ENCODE data around the gene CALM1.

Gene CALM1

DNA sequence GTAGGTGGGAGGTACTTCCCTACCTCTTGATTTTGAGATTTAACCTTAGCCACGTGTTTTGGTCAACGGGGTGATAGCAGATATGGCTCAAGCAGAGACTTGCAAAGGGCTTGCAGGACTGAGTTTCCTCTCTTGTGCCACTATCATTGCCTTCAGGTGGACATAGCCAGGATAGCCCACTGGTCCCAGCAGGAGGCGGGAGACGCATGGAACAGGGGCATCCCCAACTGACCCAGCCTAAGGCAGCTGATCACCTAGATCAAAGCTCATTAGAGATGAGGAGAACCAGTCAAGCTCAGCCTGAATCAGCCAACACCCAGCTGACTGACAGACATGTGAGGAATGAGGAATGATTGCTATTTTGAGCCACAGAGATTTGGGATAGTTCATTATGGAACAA, 49.6 kb downstream of the CALM1 start:
- Histone ChIP-seq H3K27ac (ENCODE audit: low read depth, low read length) (no peak overlapping the region), H3F3A (ENCODE audit: insufficient read depth) (no peaks in the 10 kb centered on the region), H3K9me2 (replicated peaks; ENCODE audit: insufficient read depth, low read length) (no peaks in the 10 kb centered on the region), H3K9me3 (ENCODE audit: insufficient read depth, low read length) (no peaks in the 10 kb centered on the region), H3K27me3 (ENCODE audit: low read length) (no peaks in the 10 kb centered on the region), H3K4me2 (ENCODE audit: low read depth, low read length, poor library complexity, severe bottlenecking) (no peak overlapping the region), H4K20me1 (ENCODE audit: low read depth, low read length) (no peaks in the 10 kb centered on the region), H3K36me3 (ENCODE audit: low read length) (no peaks in the 10 kb centered on the region), H3K9ac (ENCODE audit: low read length) (no peak overlapping the region), H3K4me3 (ENCODE audit: insufficient read depth, low read length, poor library complexity, severe bottlenecking) (no peak overlapping the region), H2AFZ (ENCODE audit: low read depth, low read length, severe bottlenecking) (no peak overlapping the region), H3K79me2 (ENCODE audit: insufficient read depth, low read length) (no peaks in the 10 kb centered on the region)
- TF ChIP-seq EZH2phosphoT487 (conservative IDR thresholded peaks at IDR 0.05; ENCODE audit: low read length), result no peak
- TF ChIP-seq, protein P1, sequence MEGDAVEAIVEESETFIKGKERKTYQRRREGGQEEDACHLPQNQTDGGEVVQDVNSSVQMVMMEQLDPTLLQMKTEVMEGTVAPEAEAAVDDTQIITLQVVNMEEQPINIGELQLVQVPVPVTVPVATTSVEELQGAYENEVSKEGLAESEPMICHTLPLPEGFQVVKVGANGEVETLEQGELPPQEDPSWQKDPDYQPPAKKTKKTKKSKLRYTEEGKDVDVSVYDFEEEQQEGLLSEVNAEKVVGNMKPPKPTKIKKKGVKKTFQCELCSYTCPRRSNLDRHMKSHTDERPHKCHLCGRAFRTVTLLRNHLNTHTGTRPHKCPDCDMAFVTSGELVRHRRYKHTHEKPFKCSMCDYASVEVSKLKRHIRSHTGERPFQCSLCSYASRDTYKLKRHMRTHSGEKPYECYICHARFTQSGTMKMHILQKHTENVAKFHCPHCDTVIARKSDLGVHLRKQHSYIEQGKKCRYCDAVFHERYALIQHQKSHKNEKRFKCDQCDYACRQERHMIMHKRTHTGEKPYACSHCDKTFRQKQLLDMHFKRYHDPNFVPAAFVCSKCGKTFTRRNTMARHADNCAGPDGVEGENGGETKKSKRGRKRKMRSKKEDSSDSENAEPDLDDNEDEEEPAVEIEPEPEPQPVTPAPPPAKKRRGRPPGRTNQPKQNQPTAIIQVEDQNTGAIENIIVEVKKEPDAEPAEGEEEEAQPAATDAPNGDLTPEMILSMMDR (IDR thresholded peaks at IDR 0.05; ENCODE audit: insufficient read depth, low read length, poor library complexity, severe bottlenecking), result no peak

DNA sequence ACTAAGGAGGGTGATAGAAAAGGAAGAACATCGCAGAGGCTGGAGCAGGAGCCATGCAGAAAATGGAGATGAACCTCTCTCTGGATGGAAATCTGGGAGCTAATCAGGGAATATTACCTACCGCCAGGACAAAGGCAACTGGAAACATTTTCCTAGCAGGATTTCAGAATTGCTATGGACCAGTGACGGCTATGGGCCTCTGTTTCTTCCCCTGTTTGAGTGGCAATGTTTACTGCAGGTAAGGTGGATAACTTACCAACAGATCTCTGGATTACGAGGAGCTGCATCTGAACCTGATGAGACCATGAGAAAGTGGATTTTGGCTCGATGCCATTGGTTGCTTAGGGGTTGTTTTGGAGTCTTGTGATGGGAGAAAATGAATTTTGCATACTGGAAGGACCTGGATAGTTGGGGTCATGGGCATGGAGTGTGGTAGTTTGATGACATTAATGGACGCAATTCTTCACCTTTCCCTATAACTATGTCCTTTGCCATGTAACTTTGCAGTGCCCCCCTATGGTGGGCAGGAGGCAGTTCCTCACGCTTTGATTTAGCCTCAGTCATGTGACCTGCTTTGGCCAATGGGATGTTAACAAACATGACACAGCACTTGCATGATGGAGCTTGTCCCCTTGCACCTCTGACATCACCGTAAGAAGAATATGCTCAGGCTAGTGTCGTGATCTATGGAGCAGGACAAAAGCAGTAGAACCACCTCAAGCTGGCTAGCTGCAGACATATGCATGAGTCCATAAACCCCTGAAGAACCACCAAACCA, 51.1 kb downstream of the CALM1 start:
- H3K27me3 ChIP-seq (ENCODE audit: low read length), result no peaks in the 10 kb centered on the region
- H3K9me2 ChIP-seq (replicated peaks; ENCODE audit: insufficient read depth, low read length), result no peaks in the 10 kb centered on the region
- no peaks in the 10 kb centered on the region for H3K36me3 ChIP-seq (ENCODE audit: low read length)
- H3K9ac ChIP-seq (ENCODE audit: low read length), result no peak overlapping the region
- no peak overlapping the region for H3K4me2 ChIP-seq (ENCODE audit: low read depth, low read length, poor library complexity, severe bottlenecking)
- no peaks in the 10 kb centered on the region for H4K20me1 ChIP-seq (ENCODE audit: low read depth, low read length)
- no peak overlapping the region for H2AFZ ChIP-seq (ENCODE audit: low read depth, low read length, severe bottlenecking)
- no peaks in the 10 kb centered on the region for H3K79me2 ChIP-seq (ENCODE audit: insufficient read depth, low read length)
- no peak for TF ChIP-seq EZH2phosphoT487 (conservative IDR thresholded peaks at IDR 0.05; ENCODE audit: low read length)
- TF ChIP-seq, protein P1 (IDR thresholded peaks at IDR 0.05; ENCODE audit: insufficient read depth, low read length, poor library complexity, severe bottlenecking), result no peak
- no peaks in the 10 kb centered on the region for H3F3A ChIP-seq (ENCODE audit: insufficient read depth)
- H3K9me3 ChIP-seq (ENCODE audit: insufficient read depth, low read length), result no peaks in the 10 kb centered on the region
- H3K27ac ChIP-seq (ENCODE audit: low read depth, low read length), result no peak overlapping the region
- H3K4me3 ChIP-seq (ENCODE audit: insufficient read depth, low read length, poor library complexity, severe bottlenecking), result no peak overlapping the region

DNA sequence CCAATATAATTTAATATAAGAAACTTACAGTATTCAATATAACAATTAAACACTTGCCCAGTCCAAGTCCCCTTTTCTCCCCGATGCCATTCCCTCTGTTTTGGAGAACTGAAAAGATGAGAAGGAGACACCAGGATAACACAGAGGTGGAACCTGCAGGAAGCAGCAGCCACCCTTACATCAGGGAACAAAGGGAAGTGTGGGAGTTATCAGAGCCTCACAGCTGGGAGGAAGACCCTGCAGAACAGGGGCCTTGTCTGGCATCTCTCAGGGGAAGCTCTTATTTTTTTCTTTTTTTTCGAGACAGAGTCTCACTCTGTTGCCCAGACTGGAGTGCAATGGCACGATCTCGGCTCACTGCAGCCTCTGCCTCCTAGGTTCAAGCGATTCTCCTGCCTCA, 52.6 kb downstream of the CALM1 start:
- Histone ChIP-seq H3K27me3 (ENCODE audit: low read length) (no peaks in the 10 kb centered on the region), H4K20me1 (ENCODE audit: low read depth, low read length) (no peaks in the 10 kb centered on the region), H3K9me2 (replicated peaks; ENCODE audit: insufficient read depth, low read length) (no peaks in the 10 kb centered on the region), H3K9me3 (ENCODE audit: insufficient read depth, low read length) (no peaks in the 10 kb centered on the region), H3F3A (ENCODE audit: insufficient read depth) (no peaks in the 10 kb centered on the region), H3K36me3 (ENCODE audit: low read length) (no peaks in the 10 kb centered on the region), H3K79me2 (ENCODE audit: insufficient read depth, low read length) (no peaks in the 10 kb centered on the region), H3K4me2 (ENCODE audit: low read depth, low read length, poor library complexity, severe bottlenecking) (no peak overlapping the region), H2AFZ (ENCODE audit: low read depth, low read length, severe bottlenecking) (no peak overlapping the region), H3K9ac (ENCODE audit: low read length) (no peak overlapping the region), H3K4me3 (ENCODE audit: insufficient read depth, low read length, poor library complexity, severe bottlenecking) (no peak overlapping the region), H3K27ac (ENCODE audit: low read depth, low read length) (no peak overlapping the region)
- TF ChIP-seq EZH2phosphoT487 (conservative IDR thresholded peaks at IDR 0.05; ENCODE audit: low read length), result no peak
- TF ChIP-seq, protein P1 (IDR thresholded peaks at IDR 0.05; ENCODE audit: insufficient read depth, low read length, poor library complexity, severe bottlenecking), result no peak
